Middle frontal gyrus (tissue), 1 donor: ENCODE results near the gene ACCSL.

Source experiments
- DNase-seq: peaks from one replicate; pipeline ENCODE4 v3.0.0-alpha.2; 2015; ENCODE audit warnings: low spot score; ENCODE audit errors: extremely low spot score

Gene ACCSL

DNA sequence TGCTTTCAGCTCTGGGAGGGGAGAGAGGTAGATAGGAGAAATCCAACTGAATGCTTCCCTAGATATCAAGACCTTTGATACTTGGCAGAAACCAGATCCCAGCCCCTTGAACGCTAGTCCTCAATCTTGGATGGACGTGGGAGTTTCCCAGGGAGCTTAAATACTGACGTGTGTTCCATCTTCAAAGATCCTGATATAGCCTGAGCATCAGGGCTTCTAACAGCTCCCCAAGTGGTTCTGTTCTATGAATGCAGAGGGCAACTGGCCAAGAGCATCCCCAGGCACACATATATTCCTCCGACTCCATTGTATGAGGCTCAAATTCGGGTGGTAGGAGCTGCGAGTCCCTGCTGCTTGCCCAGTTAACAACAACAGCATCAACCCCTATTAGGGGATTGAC is 9.6 kb downstream of the ACCSL start:
- DNase-seq, result no peak

DNA sequence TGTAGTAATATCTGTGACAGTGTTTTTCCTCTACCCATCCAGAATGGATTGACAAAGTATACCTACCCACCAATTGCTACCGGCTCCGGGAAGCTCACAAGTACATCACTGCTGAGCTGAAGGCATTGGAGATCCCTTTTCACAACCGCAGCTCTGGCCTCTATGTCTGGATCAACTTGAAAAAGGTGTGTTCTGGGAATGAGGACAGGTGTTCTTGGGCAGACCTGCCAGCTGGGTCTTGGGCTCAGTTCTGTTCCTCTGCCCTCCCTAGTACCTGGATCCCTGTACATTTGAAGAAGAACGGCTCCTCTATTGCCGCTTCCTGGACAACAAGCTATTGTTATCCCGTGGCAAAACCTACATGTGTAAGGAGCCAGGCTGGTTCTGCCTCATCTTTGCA is 10.5 kb downstream of the ACCSL start:
- no peak for DNase-seq

DNA sequence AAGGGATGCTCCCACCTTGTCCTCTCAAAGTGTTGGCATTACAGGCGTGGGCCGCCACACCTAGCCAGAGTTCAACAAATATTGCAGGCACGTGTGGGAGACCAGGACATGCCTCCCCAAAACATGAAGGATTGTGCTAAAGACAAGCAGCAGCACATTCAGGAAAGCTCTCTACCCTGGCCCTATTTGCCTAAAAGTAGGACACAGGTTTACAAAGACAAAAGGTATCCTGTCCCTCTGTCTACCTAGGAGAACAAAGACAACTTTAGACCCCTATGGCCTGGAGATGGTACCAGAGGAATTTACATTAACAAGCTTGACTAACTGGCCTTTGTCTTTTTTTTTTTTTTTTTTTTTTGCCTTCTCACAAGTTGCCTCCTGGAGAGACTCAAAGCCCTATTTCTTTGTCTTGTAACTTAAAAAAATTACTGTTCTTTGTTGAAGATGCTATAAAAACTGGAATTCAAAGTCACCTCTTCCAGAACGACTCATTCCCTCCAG is 17.4 kb downstream of the ACCSL start:
- DNase-seq, result no peak

DNA sequence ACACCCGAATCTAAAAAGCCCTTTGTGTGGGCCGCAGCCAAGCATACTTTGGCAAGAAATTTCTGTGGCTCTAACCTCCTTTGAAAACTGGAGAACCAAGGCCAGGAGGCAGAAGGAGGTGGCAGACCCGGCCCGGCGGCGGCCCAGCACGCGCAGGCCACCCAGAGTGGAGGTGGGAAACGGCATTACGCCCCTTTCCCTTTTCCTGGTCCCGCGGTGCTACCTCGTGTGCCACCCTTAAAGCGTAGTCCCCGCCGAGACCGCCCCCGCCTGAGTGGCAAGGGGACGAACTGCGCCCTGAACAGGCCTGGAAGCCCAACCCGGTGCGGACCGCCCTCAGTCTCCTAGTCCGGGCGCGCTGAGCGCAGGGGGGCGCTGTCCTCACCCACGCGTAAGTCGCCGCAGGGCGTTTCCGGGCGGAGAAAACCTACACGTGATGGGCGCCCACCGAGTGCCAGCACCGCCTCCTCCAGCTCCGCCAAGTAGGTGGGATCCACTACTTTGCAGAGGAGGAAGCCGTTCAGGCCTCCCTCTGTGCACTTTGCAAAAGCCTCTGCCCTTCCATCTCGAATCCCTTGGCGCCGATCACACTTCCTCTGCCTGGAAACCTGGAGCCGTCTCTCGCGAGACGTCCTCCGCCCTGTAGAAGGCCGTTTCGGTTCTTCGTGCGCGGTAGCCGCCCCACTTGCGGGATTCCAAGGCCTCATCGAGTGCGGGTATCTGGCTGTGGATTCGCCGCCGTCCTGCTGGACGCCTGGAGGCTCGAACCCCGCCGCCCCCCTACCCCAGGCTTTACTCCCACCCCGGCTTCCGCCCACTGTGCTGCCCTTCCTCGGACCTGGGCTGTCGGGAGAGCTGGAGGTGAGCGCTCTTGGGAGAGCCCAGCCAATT is 18.3 kb downstream of the ACCSL start, which contains the start of gene ACCS:
TSS of gene ACCS (plus strand) at position 430 of the 891 bp plus-strand sequence. CDS start 1,358 bp downstream, outside the sequence.
- peak; percentile 72 for DNase-seq

DNA sequence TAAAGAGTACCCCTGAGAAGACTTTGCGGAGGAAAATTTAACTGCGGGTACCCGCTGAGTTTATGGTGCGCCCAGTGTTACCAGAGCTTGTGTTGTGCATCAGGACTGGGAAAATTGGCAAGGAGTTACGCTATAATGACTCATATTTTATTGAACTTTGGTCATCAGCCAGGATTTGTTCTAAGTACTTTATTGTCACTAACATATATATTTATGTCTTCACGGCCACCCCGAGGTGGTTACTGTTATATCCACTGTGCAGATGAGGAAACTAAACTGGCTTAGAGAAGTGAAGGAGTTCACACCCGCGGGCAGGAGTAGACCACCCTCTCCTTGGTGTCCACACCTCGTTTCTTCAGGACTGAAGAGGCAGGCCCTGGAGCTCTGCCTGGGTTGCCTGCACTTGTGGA is 19.0 kb downstream of the ACCSL start:
- no peak for DNase-seq

DNA sequence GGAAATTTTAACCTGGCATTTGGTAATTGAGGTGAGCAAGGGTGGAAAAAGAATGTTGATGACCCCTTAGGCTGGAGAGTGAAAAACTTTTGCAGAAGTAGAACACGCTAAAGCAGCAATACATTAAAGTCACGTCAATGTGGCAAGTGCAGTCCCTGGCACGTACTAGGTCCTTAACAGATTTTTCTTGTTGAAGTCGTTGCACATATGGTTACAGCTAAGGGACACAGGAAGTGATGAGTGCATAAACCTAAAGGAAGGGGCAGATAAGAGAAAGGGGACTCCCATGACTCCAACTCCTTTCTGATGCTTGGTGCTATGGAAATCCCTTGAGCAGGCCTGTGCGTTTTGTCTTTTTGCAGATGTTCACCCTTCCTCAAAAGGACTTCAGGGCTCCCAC is 19.5 kb downstream of the ACCSL start:
- no peak for DNase-seq

DNA sequence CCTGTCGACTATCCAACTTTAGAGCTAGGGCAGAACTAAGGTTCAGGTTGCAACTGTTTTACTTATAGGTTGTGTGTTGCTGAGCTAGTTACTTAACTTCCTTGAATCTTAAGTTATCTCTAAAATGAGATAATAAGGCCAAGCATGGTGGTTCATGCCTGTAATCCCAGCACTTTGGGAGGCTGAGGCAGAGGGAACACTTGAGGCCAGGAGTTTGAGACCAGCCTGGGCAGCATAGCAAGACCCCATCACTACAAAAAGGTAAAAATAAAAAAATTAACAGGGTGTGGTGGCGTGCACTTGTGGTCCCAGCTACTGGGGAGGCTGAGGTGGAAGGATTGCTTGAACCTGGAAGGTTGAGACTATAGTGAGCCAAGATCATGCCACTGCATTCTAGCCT is 20.4 kb downstream of the ACCSL start:
- DNase-seq, result no peak

DNA sequence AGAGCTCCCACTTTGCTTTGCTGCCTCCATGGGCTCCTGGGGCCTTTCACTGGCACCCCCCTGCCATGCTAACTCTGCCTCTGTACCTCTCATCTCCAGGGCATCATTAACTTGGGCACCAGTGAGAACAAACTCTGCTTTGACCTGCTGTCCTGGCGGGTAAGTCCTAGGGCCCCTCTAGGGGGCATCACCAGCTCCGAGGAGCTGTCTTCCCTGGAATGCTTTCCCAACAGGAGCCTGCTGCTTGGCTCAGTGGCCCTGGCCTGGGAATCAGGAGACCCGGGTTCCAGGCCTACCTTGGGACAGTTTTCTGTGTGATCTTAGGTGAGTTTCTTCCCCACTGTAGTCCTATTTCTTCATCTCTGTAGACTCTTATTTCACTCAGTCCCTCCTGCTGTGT is 23.4 kb downstream of the ACCSL start:
- no peak for DNase-seq

DNA sequence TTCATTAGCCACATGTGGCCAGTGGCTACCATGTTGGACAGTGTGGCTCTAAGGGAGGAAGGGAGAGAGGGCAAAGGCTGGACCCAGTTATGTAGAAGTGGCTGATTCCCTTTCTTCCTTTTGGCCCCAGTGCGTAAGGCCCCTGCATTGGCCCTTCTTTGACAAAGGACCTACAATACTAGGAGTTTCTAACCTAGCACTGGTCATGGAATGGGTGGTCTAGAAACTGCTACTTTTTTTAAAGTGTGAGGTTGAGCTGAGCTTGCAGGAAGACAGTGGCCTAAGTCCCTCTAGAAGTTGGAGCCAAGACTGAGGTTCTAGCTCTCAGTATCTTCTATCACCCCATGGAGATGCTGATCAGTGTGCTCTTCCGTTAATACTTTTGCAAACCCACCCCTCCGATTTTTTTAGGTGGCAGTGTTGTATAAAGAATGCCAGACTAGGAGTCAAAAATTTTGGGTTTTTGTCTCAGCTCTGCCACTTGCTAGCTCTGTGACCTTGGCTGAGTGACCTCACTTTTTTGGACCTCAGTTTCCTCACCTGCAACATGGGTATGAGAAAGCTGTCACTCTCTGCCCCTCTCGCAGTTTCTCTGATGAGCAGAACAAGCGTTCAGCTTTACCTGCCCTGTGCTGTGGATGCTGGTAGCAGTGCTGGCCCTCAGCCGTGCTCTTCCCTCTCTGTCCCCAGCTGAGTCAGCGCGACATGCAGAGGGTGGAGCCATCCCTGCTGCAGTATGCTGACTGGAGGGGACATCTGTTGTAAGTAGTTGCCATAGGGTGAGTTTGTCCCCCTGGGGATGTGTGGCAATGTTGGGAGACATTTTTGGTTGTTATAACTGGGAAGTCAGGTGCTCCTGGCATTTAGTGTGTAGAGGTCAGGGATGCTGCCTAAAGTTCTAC is 25.2 kb downstream of the ACCSL start:
- DNase-seq, result no peak

DNA sequence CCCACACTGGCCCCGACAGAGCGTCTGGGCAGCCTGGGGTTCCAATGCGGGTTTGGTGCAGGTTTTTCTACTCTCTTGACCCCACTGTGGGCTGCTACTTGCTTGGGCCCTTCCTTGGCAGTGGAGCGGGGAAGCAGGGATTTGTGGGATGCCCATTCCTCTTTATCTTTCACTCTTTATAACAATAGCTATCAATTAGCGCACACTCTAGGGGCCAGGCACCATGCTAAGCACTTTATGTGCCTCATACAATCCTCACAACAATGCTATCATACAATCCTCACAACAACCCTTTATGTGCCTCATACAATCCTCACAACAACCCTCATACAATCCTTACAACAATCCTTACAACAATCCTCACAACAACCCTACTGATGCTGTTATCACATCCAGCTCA is 31.0 kb downstream of the ACCSL start:
- no peak for DNase-seq

DNA sequence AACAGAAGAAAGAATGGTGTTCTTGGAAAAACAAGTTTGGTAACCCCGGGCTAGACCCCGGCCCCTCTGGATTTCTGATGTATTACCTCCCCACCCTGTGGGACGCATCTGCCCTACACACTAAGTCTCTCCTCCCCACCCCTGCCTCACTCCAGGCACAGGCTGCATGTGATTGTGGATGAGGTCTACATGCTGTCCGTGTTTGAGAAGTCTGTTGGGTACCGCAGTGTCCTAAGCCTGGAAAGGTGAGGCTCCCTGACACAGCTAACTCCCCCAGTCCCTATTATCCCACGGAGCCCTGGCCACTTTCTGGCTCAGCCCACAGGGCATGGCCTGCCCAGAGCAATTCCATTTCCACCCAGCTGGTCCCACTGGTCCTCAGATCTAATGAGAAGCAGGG is 31.6 kb downstream of the ACCSL start:
- DNase-seq, result no peak

DNA sequence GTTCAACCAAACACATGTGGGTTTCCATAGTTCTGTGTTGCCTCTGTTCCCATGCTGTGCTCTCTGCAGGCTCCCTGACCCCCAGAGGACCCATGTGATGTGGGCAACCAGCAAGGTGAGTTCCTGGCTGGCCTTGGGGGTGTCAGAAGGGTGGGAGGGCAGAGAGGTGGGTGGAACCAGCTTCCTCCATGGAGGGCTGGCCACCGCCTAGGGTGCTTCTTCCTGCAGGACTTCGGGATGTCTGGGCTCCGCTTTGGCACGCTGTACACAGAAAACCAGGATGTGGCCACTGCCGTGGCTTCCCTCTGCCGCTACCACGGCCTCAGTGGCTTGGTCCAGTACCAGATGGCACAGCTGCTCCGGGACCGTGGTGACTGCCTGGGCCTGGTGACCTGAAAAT is 33.2 kb downstream of the ACCSL start:
- DNase-seq, result no peak

DNA sequence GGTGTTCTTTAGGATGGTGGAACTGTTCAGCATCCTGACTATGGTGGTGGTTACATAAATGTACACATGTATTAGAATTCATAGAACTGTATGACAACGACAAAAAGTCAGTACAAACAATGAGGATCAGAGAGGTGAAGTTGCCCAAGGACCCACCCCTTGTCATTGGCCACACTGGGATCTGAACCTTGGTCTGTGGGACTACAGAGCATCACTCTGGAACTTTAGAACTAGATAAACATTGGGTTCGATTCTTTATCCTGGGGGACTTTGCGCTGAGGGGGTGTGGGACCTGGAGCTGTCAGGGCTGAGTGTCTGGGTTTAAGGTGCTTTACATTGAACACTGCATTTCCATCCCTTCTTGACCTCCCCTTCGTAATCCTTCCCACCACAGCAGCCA is 34.9 kb downstream of the ACCSL start:
- no peak for DNase-seq

DNA sequence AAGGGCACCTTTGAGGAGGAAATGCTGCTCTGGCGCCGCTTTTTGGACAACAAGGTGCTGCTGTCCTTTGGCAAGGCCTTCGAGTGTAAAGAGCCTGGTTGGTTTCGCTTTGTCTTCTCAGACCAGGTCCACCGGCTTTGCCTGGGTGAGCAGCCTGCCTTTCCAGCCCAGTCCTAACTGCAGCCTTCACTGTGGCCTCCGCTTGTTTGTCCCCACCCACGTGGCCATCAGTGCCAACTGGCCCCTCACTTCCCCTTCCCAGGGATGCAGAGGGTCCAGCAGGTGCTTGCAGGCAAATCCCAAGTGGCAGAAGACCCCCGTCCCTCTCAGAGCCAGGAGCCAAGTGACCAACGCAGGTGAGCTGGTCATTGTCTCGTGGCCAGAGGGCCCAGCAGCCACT is 35.7 kb downstream of the ACCSL start:
- DNase-seq, result no peak

DNA sequence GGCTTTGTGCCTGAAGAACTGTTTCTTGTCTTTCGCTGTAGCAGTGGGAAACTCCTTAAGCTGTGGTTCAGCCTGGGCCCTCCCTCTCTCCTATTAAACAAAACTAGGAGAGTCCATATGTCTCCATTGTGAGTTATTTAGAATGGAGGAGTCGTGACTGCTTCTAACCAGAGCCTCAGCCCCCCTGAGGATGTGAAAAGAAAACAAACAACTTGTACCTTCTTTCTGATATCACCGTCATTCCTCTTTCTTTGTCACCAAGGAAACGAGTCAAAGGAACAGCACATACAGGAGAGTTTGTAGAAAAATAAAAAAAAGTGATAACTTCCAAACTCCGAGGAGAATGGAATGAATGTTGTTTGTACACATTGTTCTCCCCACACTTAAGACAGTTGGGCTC is 36.1 kb downstream of the ACCSL start:
- DNase-seq, result no peak

DNA sequence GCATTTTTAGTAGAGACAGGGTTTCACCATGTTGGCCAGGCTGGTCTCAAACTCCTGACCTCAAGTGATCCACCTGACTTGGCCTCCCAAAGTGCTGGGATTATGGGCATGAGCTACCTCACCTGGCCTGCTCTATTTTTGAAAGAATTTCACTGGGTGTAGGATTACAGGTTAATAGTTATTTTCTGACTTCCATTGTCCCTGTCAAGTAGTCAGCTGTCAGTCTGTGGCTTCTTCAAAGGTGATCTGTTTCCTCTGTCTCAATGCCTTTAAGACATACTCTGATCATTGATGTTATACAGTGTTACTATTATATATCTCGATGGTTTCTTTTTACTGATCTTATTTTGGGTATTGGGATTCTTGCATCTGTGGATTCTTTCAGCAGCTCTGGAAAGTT is 37.5 kb downstream of the ACCSL start:
- no peak for DNase-seq

DNA sequence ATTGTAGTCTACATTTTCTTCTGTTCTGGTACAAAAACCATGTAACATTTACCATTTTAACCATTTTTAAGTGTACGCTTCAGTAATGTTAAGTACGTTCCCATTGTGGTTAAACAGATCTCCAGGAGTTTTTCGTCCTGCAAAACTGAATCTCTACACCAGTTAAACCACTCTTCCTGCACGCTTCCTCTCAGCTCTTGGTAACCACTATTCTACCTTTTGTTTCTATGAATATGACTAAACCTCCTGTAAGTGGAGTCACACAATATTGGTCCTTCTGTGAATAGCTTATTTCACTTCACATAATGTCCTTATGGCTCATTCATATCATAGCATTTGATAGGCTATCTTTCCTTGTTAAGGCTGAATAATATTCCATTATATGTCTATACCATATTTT is 40.6 kb downstream of the ACCSL start:
- no peak for DNase-seq

DNA sequence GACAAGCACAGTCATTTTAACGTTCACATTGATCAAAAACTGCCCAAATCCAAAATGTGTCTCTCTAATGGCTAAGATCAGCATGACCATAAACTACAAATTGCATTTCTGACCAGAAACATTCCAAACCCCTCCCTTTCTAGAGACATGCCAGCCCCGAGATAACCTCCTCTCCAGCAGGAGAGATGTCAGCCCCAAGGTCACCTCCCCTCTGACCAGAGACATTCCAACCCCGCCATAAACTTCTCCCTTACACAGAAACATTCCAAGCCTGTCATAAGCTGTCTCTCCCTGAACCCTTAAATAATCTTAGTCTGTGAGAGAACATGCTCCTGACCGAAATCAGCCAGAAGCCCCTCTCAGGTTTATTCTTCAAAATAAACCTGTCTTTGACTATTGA is 41.1 kb downstream of the ACCSL start:
- DNase-seq, result no peak

DNA sequence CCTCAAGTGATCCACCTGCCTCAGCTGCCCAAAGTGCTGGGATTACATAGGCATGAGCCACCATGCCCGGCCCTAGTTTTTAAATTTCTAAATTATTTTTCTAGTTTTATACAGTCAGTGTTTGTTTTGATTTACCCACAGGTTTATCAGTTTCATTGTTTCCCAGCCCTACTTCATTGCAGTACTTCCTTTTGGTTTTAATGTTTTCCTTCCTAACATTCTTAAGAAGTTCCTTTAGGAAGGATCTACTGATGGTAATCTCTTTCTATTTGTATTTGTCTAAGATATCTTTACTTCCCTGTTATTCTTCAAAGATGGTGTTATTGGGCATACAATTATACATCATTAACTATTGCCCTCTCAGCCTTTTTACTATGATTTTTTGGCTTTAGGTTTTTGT is 42.8 kb downstream of the ACCSL start:
- DNase-seq, result no peak

DNA sequence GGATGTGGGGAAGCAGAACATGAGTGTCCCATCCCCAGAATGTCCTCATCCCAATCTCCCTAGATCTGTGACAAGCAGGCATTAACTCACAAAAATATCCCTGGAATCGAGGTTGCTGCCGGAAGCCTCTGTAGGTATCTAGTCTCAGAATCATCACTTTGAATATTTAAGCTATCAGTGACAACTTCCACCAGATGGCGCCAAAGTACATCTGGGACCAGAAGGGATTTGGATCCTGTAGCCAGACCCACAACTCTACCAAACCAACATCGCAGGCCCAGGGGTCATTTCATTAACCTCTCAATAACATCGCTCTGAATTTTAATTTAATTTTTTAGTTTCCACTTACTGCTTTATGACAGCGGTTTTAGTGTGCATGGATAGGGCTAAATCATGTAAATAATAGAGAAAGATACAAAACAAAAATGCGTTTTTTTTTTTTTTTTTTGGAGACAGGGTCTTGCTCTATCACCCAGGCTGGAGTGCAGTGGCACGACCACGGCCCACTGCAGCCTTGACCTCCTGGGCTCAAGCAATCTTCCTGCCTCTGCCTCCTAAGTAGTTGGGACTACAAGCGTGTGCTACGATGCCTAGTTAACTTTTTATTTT is 46.6 kb downstream of the ACCSL start:
- DNase-seq, result peak; percentile 83

DNA sequence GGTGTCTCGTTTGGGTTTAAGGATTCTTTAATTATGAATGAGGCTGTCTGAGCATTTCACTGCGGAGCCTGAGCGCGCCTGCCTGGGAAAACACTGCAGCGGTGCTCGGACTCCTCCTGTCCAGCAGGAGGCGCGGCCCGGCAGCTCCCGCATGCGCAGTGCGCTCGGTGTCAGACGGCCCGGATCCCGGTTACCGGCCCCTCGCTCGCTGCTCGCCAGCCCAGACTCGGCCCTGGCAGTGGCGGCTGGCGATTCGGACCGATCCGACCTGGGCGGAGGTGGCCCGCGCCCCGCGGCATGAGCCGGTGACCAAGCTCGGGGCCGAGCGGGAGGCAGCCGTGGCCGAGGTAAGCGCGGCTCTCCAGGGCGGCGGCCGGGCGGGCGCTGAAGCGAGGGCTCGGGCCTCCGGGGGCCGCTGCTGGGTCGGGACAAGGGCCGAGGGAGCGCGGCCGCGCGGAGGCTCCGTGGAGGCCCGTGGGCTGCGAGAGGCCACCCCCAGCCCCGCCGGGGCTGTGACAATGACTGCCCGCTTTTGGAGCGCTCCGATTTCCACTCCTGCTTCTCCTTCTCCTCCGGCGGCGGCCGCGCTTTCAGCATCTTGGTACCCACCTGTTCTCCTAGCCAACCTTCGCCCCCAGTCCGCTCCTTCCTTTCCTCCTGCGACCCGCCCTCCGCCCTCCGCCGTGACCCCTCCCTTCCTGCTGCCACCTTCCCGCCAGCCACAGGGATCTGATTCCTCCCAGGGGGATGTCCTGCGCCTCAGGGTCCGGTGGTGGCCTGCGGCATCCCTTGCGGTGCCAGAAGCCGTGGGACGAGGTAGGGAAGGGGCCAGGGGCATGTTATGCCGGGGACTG is 48.0 kb downstream of the ACCSL start, which contains the start of gene EXT2:
TSS of gene EXT2 (plus strand) at position 173 of the 854 bp plus-strand sequence. CDS start 12,035 bp downstream, outside the sequence.
- peak; percentile 82 for DNase-seq
